Mucosa of rectum (tissue), 2 donors: Measurements from ENCODE around the gene FIGNL1.

Source experiments
- H3K27ac ChIP-seq, 2 donors: one replicate each; pipeline ENCODE4 v1.7.0; 2013; ENCODE audit warnings: inconsistent platforms in 2 of 2, low read depth in 2 of 2, low read length in 2 of 2
- H3K27me3 ChIP-seq, 2 donors: one replicate each; pipeline ENCODE4 v1.7.0; 2013; ENCODE audit warnings: low read length in 2 of 2; ENCODE audit not compliant: control insufficient read depth in 2 of 2, insufficient read depth in 2 of 2
- H3K36me3 ChIP-seq, 2 donors: one replicate each; pipeline ENCODE4 v1.7.0; 2013; ENCODE audit warnings: low read length in 2 of 2; ENCODE audit not compliant: control insufficient read depth in 2 of 2, insufficient read depth in 2 of 2
- H3K4me1 ChIP-seq, 2 donors: one replicate each; pipeline ENCODE4 v1.7.0; 2013; ENCODE audit warnings: low read length in 2 of 2, mild to moderate bottlenecking in 1 of 2; ENCODE audit not compliant: control insufficient read depth in 2 of 2, insufficient read depth in 2 of 2
- H3K4me3 ChIP-seq, 2 donors: one replicate each; pipeline ENCODE4 v1.7.0; 2013; ENCODE audit warnings: low read length in 2 of 2
- H3K9ac ChIP-seq, 2 donors: one replicate each; pipeline ENCODE4 v1.7.0; 2013; ENCODE audit warnings: low read length in 2 of 2, low read depth in 1 of 2, mild to moderate bottlenecking in 1 of 2
- H3K9me3 ChIP-seq, 2 donors: one replicate each; pipeline ENCODE4 v1.7.0; 2013; ENCODE audit warnings: low read length in 2 of 2; ENCODE audit not compliant: control insufficient read depth in 2 of 2
- donor health status: healthy.
- donor health status: Normal muscosa, but diverticular disease.

Gene FIGNL1

DNA sequence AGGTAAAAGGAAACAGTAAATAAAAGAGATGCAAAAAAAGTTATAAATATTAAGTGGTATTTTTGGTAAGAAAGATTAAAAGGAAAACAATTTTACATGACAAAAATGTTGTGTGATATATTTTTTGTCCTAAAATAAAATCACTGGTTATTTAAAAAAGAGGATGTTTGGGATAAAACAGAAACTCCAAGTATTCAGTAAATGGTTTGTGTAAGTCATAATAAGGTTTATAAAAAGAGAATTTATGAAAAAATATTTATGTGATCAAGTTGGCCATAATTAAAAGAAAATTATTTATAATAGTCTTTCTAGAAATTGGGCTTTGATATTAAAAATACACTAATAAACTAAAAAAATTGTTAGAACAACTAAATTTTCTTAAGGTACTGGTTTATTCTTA is 38.2 kb upstream of the FIGNL1 start:
- Histone ChIP-seq H3K9ac (no peak overlapping the region), H3K27ac (no peak overlapping the region), H3K36me3 (peaks cover 0 to 2% of the 10 kb centered on the region in 2 donors), H3K4me1 (no peaks in the 10 kb centered on the region), H3K9me3 (no peaks in the 10 kb centered on the region), H3K27me3 (no peaks in the 10 kb centered on the region), H3K4me3 (no peak overlapping the region)

DNA sequence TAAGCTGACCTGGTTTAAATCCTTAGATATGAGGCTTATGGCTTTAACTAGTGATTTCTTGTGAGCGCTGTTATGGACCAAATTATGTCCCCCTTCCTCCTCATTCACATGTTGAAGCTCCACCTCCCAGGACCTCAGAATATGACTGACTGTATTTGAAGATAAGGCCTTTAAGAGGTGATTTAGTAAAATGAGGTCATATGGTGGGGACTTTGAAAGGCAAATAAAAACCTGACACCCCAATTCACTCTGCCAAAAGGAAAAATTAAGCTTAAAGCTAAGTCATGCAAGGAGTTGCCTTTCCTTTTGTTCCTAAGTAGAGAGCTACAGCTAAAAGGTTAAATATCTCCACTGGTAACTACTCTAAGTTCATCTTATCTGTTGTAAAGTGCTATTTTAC is 36.4 kb upstream of the FIGNL1 start:
- Histone ChIP-seq H3K9me3 (no peaks in the 10 kb centered on the region), H3K4me3 (no peak overlapping the region), H3K27ac (no peak overlapping the region), H3K4me1 (no peaks in the 10 kb centered on the region), H3K27me3 (no peaks in the 10 kb centered on the region), H3K36me3 (no peaks in the 10 kb centered on the region), H3K9ac (no peak overlapping the region)

DNA sequence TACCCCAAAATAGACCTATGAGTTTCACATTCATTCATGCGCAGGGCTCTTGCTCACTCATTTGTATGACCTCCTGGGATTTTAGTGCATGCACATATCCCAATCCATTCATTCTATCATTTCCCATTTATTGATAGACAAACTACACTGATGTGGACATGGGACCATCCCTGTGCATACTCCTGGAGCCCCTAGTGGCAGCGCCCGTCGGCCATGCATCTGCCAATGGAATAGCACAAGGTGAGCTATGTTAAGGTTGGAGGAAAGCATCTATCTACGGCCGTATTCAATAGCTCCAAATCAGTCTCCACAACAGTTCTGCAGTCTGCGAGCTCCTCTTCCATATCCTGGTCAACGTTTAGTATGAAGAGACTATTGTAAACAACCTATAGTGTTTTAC is 31.7 kb upstream of the FIGNL1 start:
- Histone ChIP-seq H3K9me3 (no peaks in the 10 kb centered on the region), H3K36me3 (no peaks in the 10 kb centered on the region), H3K27ac (no peak overlapping the region), H3K27me3 (no peaks in the 10 kb centered on the region), H3K4me3 (no peak overlapping the region), H3K9ac (no peak overlapping the region), H3K4me1 (no peaks in the 10 kb centered on the region)

DNA sequence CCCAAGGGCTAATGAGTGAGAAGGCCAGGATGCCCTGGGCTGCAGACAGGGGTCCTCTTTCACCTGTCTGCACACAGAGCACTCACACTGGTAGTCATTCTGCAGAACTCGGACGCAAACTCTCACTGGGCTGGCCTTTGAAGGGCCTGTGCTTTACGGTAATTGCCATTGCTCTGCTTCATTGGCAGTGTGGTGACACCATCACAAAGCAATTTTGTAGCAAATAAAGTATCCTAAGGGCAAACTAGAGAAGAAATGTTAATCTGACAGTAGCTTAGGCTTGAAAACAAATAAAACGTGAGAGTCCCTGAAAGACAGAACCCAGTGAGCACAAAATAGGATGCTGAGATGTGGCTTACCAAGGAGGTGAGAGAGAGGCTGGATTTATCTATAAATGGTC is 30.6 kb upstream of the FIGNL1 start:
- H3K9me3 ChIP-seq = no peaks in the 10 kb centered on the region
- no peaks in the 10 kb centered on the region for H3K4me1 ChIP-seq
- H3K9ac ChIP-seq = no peak overlapping the region
- no peaks in the 10 kb centered on the region for H3K27me3 ChIP-seq
- no peaks in the 10 kb centered on the region for H3K36me3 ChIP-seq
- H3K27ac ChIP-seq = no peak overlapping the region
- H3K4me3 ChIP-seq = no peak overlapping the region

DNA sequence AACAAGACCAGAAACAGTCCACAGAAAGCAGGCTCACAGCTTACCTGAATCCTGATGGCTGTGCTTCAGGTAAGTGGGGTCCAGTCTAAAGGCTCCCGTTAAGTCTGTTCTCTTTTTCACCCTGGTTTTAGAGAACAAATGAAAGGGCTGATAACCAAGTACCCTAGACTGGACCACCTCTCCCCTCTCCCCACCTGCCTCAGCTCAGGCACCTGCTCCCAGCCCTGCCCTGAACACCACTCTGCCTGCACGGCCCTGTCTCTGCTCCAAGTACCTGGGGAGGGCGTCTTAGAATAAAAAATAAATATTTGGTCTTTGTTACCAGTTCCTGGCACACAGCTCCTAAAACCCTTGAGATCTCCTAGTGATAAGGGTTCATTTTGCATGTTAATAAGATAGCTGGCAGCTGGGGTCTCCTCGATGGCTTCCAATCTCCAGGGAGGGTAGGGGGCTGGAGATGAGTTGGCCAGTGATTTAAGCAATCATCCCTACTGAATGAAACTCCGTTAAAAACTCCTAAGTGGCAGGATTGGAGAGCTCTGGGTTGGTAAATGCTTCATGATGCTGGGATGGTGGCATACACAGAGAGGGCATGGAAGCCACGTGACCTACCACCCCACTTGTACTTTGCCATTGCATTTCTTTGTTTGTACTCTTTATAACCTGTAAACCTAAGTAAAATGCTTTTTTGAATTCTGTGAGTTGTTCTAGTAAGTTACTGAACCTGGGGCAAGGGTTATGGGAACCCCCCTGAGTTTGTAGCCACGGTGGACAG is 29.8 kb upstream of the FIGNL1 start:
- Histone ChIP-seq H3K27me3 (no peaks in the 10 kb centered on the region), H3K4me3 (no peak overlapping the region), H3K27ac (no peak overlapping the region), H3K4me1 (no peaks in the 10 kb centered on the region), H3K36me3 (no peaks in the 10 kb centered on the region), H3K9me3 (no peaks in the 10 kb centered on the region), H3K9ac (no peak overlapping the region)

DNA sequence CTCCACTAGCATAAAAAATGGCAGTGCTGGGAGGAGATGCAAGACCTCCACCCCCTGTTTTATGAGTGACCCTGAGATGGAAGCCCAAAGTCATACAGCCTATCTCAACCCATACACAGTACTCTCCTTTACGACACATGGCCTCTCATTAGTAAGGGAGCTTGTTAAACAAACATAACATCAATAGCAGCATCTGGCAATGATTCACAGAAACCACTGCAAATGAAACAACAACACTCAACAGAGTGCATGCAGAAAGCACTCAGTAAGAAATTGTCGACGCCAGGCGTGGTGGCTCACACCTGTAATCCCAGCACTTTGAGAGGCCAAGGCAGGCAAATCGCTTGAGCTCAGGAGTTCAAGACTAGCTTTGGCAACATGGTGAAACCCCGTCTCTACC is 27.5 kb upstream of the FIGNL1 start:
- no peaks in the 10 kb centered on the region for H3K36me3 ChIP-seq
- no peaks in the 10 kb centered on the region for H3K9me3 ChIP-seq

DNA sequence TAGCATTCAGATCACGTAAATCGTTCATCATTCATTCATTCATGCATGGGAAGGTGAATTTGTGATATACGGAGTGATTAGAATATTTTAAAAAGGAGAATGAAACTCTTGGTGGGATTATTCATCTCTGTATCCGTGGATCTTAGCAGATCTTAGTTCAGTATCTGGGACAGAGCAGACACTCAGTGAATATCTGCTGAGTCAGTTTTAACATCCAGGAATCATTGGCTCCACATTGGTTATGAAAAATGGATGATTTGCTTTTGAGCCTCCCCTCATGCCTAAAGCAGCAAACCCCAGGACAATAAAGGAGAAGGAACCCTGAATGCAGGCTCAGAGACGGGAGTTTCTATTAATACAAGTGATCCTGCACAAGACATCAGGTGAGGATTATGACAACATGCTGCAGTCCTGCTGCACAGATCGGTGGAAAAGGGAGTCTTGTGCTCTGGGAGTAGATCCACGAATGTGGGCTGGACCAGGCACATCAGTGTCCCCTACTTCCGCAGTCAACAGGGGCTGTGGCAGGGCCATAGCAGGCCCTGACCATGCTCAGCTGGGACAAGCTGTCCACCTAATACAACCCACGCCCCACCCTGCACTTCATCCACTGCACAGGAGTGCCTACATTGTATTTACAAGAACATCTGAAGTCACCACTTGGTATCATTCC is 26.9 kb upstream of the FIGNL1 start:
- Histone ChIP-seq H3K36me3 (no peaks in the 10 kb centered on the region), H3K27ac (no peak overlapping the region), H3K4me3 (no peak overlapping the region), H3K4me1 (no peaks in the 10 kb centered on the region), H3K27me3 (no peaks in the 10 kb centered on the region), H3K9ac (no peak overlapping the region), H3K9me3 (no peaks in the 10 kb centered on the region)

More for the DNA sequence above, 27.5 kb upstream of the FIGNL1 start:
- H3K27ac ChIP-seq = no peak overlapping the region
- H3K27me3 ChIP-seq = no peaks in the 10 kb centered on the region
- H3K9ac ChIP-seq = no peak overlapping the region
- no peak overlapping the region for H3K4me3 ChIP-seq
- no peaks in the 10 kb centered on the region for H3K4me1 ChIP-seq

DNA sequence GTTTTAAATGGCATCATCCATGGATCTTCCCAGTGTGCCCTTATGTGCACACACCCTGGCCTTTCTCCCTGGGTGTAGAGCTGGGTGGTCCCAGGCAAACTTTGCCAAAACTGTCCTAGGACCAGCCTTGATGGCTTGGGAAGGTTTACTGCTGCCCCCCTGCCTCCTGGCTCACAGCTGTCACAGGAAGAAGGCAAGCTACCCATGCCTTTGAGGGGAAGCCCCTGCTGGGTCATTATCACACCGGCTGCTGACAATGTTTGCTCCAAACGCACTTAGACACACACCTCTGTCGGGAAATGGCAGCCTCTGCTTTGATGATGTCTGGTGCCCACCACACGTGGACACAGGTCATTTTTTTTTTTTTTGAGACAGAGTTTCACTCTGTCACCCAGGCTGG is 25.2 kb upstream of the FIGNL1 start:
- no peaks in the 10 kb centered on the region for H3K9me3 ChIP-seq
- H3K27me3 ChIP-seq = no peaks in the 10 kb centered on the region
- H3K27ac ChIP-seq = no peak overlapping the region
- no peak overlapping the region for H3K9ac ChIP-seq
- no peaks in the 10 kb centered on the region for H3K4me1 ChIP-seq
- H3K36me3 ChIP-seq = no peaks in the 10 kb centered on the region
- no peak overlapping the region for H3K4me3 ChIP-seq

DNA sequence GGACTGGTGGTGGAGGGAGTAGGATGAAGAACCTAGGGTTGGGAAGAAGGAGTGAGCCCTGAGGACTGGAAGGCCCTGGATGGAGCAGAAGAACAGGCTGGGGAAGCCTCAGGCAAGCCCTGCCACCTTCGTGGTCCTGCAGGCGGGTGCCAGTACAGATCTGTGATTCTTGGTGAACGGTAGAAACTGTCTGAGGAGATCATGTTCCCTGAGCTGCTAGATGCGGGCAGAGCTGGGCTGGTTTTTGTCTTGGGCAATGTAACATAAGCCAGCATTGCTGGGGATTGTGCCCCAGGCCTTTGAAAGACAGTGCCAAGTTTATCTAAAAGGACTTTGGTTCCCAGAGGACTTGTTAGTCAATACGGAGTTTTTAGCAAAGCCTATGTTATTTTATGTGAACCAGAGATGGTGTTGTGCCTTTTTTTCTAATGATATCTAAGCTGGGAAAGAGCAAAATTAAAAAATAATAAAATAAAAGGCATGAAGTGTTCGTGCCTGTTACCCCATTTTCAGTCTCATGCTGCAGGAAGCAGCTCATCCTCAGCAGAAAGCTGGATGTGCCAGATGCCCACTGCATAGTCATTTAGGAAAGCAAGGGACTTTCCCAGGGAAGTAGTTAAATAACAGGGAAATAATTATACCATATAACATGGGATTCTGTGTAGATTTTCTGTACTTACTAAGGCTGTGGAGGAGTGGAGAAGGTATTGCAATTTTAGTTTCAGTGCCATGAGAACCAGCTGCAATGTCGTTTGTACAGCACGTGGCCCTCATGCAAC is 24.4 kb upstream of the FIGNL1 start:
- Histone ChIP-seq H3K4me3 (no peak overlapping the region), H3K9ac (no peak overlapping the region), H3K27ac (no peak overlapping the region), H3K4me1 (no peaks in the 10 kb centered on the region), H3K36me3 (no peaks in the 10 kb centered on the region), H3K9me3 (no peaks in the 10 kb centered on the region), H3K27me3 (no peaks in the 10 kb centered on the region)

DNA sequence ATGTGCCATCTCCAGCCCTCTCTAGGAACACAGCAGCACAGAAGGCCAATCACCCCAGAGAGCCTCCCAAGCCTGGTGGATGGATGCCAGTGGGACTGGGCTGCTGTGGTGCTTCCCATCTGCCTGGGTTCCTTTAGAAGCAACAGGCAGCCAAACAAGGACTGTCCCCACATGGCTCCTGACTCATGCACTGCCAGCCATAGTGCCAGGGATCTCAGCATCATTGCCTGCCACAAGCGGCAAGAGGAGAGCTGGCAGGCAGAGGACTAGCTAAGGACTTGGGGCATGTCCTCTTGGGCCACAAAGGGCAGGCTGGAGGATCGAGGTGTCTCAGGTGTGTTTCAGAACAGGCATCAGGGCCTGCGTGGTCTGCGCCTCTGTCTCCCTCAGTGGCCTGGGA is 23.4 kb upstream of the FIGNL1 start:
- Histone ChIP-seq H3K4me3 (no peak overlapping the region), H3K9me3 (no peaks in the 10 kb centered on the region), H3K4me1 (no peaks in the 10 kb centered on the region), H3K27ac (no peak overlapping the region), H3K27me3 (no peaks in the 10 kb centered on the region), H3K36me3 (no peaks in the 10 kb centered on the region), H3K9ac (no peak overlapping the region)
